A549 (cell line): ENCODE measurements around the gene C6.
"Not testable (repeated sequence)": the region's sequence is repeated elsewhere in the genome, so short reads cannot be mapped to it uniquely, and the experiment has no call there.

Experiments used
- CTCF ChIP-seq: fragments of >200 bp; sonication (Bioruptor Twin); formaldehyde crosslinking; IDR thresholded peaks from 3 replicates; pipeline ENCODE4 v1.5.1; 2016
- JUNB ChIP-seq: fragments of >200 bp; sonication (Bioruptor Twin); formaldehyde crosslinking; IDR thresholded peaks from 2 replicates; pipeline ENCODE4 v1.6.1; 2016
- RAD21 ChIP-seq, 2 experiments: fragments of >200 bp in 1 of 2; sonication (Bioruptor Twin) in 1 of 2; formaldehyde crosslinking in 1 of 2; IDR thresholded peaks in 1 of 2; conservative IDR thresholded peaks in 1 of 2; 2 replicates in 1 of 2; 3 replicates in 1 of 2; pipeline ENCODE4 v1.6.1; 2012 to 2018; ENCODE audit warnings: inconsistent platforms in 1 of 2
- RARB ChIP-seq: fragments of 250-450 bp; sonication (Bioruptor Pico); IDR thresholded peaks from 2 replicates; pipeline ENCODE4 v1.8.0; 2021; ENCODE audit warnings: mild to moderate bottlenecking, moderate library complexity
- RNF2 ChIP-seq: fragments of 200-600 bp; sonication (generic); IDR thresholded peaks from 2 replicates; pipeline ENCODE4 v1.6.1; 2016; ENCODE audit warnings: low read depth, mild to moderate bottlenecking, antibody characterized with exemption, moderate library complexity, borderline replicate concordance

- not testable (repeated sequence) for TF ChIP-seq RAD21 (conservative IDR thresholded peaks at IDR 0.05 in 1 of 2, IDR thresholded peaks at IDR 0.05 in 1 of 2); JUNB; CTCF; RNF2; RARB (CRISPR knock-in tag)
Measured at GRCh38 chr5:41230276-41230675, 16.9 kb upstream of the C6 start.
